HCT116 (cell line): Measurements from ENCODE around the gene STARD6.

ENCODE experiments used
- EGR1 ChIP-seq: IDR thresholded peaks from 2 replicates; pipeline ENCODE4 v1.6.1; 2012; ENCODE audit warnings: low read depth
- EZH2 ChIP-seq: fragments of 200-600 bp; sonication (generic); IDR thresholded peaks from 2 replicates; pipeline ENCODE4 v1.6.1; 2017; ENCODE audit warnings: antibody characterized with exemption, mixed run types
- MAX ChIP-seq: IDR thresholded peaks from 2 replicates; pipeline ENCODE4 v1.6.1; 2012
- POLR2A ChIP-seq: IDR thresholded peaks from 2 replicates; pipeline ENCODE4 v1.7.0; 2011; ENCODE audit warnings: borderline replicate concordance; ENCODE audit not compliant: insufficient read depth, insufficient read length; ENCODE audit errors: extremely low read depth
- POLR2AphosphoS5 ChIP-seq: IDR thresholded peaks from 2 replicates; pipeline ENCODE4 v1.6.1; 2011; ENCODE audit warnings: mild to moderate bottlenecking, low read depth, low read length, moderate library complexity
- RAD21 ChIP-seq: IDR thresholded peaks from 2 replicates; pipeline ENCODE4 v1.6.1; 2012; ENCODE audit warnings: low read depth, mild to moderate bottlenecking
- TF ChIP-seq, protein P1 (sequence below), 3 experiments: fragments of 200-600 bp in 1 of 3; sonication (generic) in 1 of 3; IDR thresholded peaks in 2 of 3; conservative IDR thresholded peaks in 1 of 3; 2 replicates each; pipeline ENCODE4 v1.5.1; 2012 to 2017; ENCODE audit warnings: low read depth in 2 of 3, low read length in 2 of 3, antibody characterized with exemption in 1 of 3, borderline replicate concordance in 1 of 3, control low read depth in 1 of 3, mild to moderate bottlenecking in 1 of 3, mixed read lengths in 1 of 3, mixed run types in 1 of 3, moderate library complexity in 1 of 3; ENCODE audit not compliant: insufficient read depth in 1 of 3

DNA sequence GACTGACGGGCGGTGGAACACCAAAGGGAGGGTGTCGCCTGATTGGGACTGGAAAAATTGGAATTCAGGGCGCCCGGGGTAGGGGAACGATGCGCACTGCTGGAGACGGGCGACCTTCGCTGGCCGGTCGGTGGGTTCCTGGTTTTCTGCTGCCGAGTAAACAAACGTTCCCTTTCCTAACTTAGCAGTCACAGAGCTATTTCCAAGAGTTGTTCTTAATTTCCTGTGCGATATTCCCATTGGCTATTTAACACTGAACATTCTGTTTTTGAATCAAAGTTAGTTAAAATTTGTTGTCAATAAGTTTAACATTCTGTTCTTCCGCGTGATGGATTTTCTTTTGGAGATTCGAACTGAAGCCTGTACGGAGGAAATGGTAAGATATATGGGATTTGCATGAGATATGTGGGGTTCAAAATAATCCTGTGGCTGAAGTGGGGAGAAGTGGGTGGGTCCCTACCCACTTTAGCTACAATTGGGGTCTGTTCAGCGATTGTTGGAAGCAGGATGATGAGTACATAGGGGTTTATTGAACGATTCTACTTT lies 910 bp upstream of the STARD6 start:
- TF ChIP-seq EGR1 (no peak), POLR2A (no peak), EZH2 (no peak), MAX (no peak), RAD21 (no peak), POLR2AphosphoS5 (no peak)
- TF ChIP-seq, protein P1, sequence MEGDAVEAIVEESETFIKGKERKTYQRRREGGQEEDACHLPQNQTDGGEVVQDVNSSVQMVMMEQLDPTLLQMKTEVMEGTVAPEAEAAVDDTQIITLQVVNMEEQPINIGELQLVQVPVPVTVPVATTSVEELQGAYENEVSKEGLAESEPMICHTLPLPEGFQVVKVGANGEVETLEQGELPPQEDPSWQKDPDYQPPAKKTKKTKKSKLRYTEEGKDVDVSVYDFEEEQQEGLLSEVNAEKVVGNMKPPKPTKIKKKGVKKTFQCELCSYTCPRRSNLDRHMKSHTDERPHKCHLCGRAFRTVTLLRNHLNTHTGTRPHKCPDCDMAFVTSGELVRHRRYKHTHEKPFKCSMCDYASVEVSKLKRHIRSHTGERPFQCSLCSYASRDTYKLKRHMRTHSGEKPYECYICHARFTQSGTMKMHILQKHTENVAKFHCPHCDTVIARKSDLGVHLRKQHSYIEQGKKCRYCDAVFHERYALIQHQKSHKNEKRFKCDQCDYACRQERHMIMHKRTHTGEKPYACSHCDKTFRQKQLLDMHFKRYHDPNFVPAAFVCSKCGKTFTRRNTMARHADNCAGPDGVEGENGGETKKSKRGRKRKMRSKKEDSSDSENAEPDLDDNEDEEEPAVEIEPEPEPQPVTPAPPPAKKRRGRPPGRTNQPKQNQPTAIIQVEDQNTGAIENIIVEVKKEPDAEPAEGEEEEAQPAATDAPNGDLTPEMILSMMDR (IDR thresholded peaks at IDR 0.05 in 2 of 3, conservative IDR thresholded peaks at IDR 0.05 in 1 of 3; ENCODE audit: borderline replicate concordance in 1 of 3, insufficient read depth in 1 of 3, low read depth in 2 of 3, low read length in 2 of 3), result no peak
